ENCODE results near the gene DHDH. TPM values are rescaled to one million over a fixed set of nuclear protein-coding genes. Genes with fewer than 3 reads are reported as not detected.

Gene DHDH
- total RNA-seq, 1 donor = not detected

- no peak overlapping the region for H3K4me3 ChIP-seq (ENCODE audit: low read depth, low read length)
- no peak for DNase-seq (ENCODE audit: low read depth)
- TF ChIP-seq CTCF (IDR thresholded peaks at IDR 0.05; ENCODE audit: insufficient read depth, low read depth, low read length) = no peak
Measured at GRCh38 chr19:48977061-48977460, 43.6 kb downstream of the DHDH start.

GRCh38 chr19:48982280-48982679 lies 48.8 kb downstream of the DHDH start:
- TF ChIP-seq CTCF (IDR thresholded peaks at IDR 0.05; ENCODE audit: insufficient read depth, low read depth, low read length) = no peak
- no peak overlapping the region for H3K4me3 ChIP-seq (ENCODE audit: low read depth, low read length)
- DNase-seq (ENCODE audit: low read depth) = no peak

GRCh38 chr19:48985711-48986110 lies 52.2 kb downstream of the DHDH start:
- no peak overlapping the region for H3K4me3 ChIP-seq (ENCODE audit: low read depth, low read length)
- no peak for TF ChIP-seq CTCF (IDR thresholded peaks at IDR 0.05; ENCODE audit: insufficient read depth, low read depth, low read length)
- DNase-seq (ENCODE audit: low read depth) = no peak

DNA sequence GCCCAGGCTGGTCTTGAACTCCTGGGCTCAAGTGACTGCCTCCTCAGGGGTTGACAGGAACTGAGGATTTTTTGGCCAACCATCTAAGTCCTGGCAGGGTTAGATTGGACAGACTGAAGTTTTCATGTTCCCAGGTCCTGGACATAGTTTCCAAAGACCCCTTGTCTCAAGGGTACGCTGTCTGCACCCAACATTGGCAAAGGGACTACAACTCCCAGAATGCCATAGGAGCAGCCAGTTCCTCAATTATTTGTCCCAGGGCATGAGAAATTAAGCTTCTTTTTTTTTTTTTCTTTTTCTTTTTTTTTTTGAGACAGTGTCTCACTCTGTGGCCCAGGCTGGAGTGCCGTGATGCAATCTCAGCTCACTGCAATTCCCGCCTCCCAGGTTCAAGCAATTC lies 52.7 kb downstream of the DHDH start:
- H3K4me3 ChIP-seq (ENCODE audit: low read depth, low read length) = no peak overlapping the region
- no peak for TF ChIP-seq CTCF (IDR thresholded peaks at IDR 0.05; ENCODE audit: insufficient read depth, low read depth, low read length)
- DNase-seq (ENCODE audit: low read depth) = no peak

DNA sequence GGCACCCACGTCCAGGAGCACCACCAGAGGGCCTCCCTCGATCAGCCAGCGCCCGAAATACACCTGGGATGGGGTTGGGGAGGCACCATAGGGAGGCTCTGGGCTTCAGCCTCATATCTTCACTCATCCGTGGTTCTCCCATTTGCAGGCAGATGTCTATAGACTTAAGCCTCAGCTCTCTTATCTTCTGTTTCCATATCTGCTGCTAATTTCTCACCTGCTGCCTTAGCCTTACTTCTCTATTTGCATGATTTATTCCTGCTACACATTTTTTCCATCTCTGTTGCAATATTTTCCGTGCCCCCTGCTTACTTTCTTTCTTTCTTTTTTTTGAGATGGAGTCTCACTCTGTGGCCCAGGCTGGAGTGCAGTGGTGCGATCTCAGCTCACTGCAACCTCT lies 53.8 kb downstream of the DHDH start:
- no peak for DNase-seq (ENCODE audit: low read depth)
- no peak for TF ChIP-seq CTCF (IDR thresholded peaks at IDR 0.05; ENCODE audit: insufficient read depth, low read depth, low read length)
- H3K4me3 ChIP-seq (ENCODE audit: low read depth, low read length) = no peak overlapping the region

- no peak for DNase-seq (ENCODE audit: low read depth)
- TF ChIP-seq CTCF (IDR thresholded peaks at IDR 0.05; ENCODE audit: insufficient read depth, low read depth, low read length) = no peak
- H3K4me3 ChIP-seq (ENCODE audit: low read depth, low read length) = no peak overlapping the region
Measured at GRCh38 chr19:48988286-48988685, 54.8 kb downstream of the DHDH start.

DNA sequence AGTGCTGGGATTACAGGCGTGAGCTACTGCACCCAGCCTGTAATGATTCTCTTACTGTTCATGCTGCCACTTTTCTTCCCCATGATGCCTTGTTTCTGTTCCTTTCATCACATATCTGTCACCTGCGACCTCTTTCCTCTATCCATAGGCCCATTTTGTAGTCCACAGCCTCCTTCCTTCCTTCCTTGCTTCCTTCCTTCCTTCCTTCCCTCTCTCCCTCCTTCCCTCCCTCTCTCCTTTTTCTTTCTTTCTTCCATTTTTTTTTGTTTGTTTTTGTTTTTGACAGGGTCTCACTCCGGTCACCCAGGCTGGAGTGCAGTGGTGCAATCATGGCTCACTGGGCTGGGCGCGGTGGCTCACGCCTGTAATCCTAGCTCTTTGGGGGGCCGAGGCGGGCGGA lies 55.4 kb downstream of the DHDH start:
- TF ChIP-seq CTCF (IDR thresholded peaks at IDR 0.05; ENCODE audit: insufficient read depth, low read depth, low read length) = no peak
- no peak for DNase-seq (ENCODE audit: low read depth)
- no peak overlapping the region for H3K4me3 ChIP-seq (ENCODE audit: low read depth, low read length)

All from fibroblast of villous mesenchyme (primary cell).